DOHH2 (cell line): ENCODE data around the gene CDS1.

Source experiments
- H3F3A ChIP-seq: fragments of 200-600 bp; sonication (generic), shearing (Covaris generic); 2 replicates; pipeline ENCODE4 v1.6.0; 2016; ENCODE audit warnings: antibody characterized with exemption, mild to moderate bottlenecking; ENCODE audit not compliant: control insufficient read depth, insufficient read depth
- H3K27ac ChIP-seq: fragments of 200-600 bp; sonication (generic); 2 replicates; pipeline ENCODE4 v1.5.1; 2014; ENCODE audit warnings: low read depth, mild to moderate bottlenecking, low read length, moderate library complexity
- H3K27me3 ChIP-seq: fragments of 200-600 bp; sonication (generic); 2 replicates; pipeline ENCODE4 v1.6.1; 2014; ENCODE audit warnings: mild to moderate bottlenecking, low read length, mixed read lengths; ENCODE audit not compliant: control insufficient read depth
- H3K36me3 ChIP-seq: fragments of 200-600 bp; sonication (generic); 2 replicates; pipeline ENCODE4 v1.6.1; 2014; ENCODE audit warnings: mild to moderate bottlenecking, low read length, moderate library complexity, mixed read lengths; ENCODE audit not compliant: control insufficient read depth
- H3K4me1 ChIP-seq: fragments of 200-600 bp; sonication (generic); 2 replicates; pipeline ENCODE4 v1.6.1; 2014; ENCODE audit warnings: mild to moderate bottlenecking, low read length, mixed read lengths; ENCODE audit not compliant: control insufficient read depth
- H3K4me2 ChIP-seq: fragments of 200-600 bp; sonication (generic); 2 replicates; pipeline ENCODE4 v1.6.0; 2014; ENCODE audit warnings: mild to moderate bottlenecking, low read length, moderate library complexity
- H3K4me3 ChIP-seq: fragments of 200-600 bp; sonication (generic); 2 replicates; pipeline ENCODE4 v1.5.1; 2014; ENCODE audit warnings: mild to moderate bottlenecking, low read length, mixed read lengths
- H3K79me2 ChIP-seq: fragments of 200-600 bp; sonication (generic); 2 replicates; pipeline ENCODE4 v1.6.1; 2014; ENCODE audit warnings: mild to moderate bottlenecking, low read length, mixed read lengths; ENCODE audit not compliant: control insufficient read depth
- H3K9me2 ChIP-seq: fragments of 200-600 bp; sonication (generic); replicated peaks from 2 replicates; pipeline ENCODE4 v1.6.1; 2014; ENCODE audit warnings: mild to moderate bottlenecking, low read length, mixed read lengths; ENCODE audit not compliant: control insufficient read depth
- H3K9me3 ChIP-seq: fragments of 200-600 bp; sonication (generic); 2 replicates; pipeline ENCODE4 v1.6.1; 2014; ENCODE audit warnings: antibody characterized with exemption, low read length, mixed read lengths; ENCODE audit not compliant: control insufficient read depth, insufficient read depth
- H4K20me1 ChIP-seq: fragments of 200-600 bp; sonication (generic); 2 replicates; pipeline ENCODE4 v1.6.0; 2014; ENCODE audit warnings: low read depth, mild to moderate bottlenecking, antibody characterized with exemption, low read length, moderate library complexity; ENCODE audit not compliant: control insufficient read depth, insufficient read depth
- EZH2phosphoT487 ChIP-seq: fragments of 200-600 bp; sonication (generic); IDR thresholded peaks from 2 replicates; pipeline ENCODE4 v1.6.1; 2017; ENCODE audit warnings: borderline replicate concordance, mild to moderate bottlenecking, antibody characterized with exemption, low read length, moderate library complexity, mixed read lengths
- TF ChIP-seq, protein P1 (sequence below): fragments of 200-600 bp; sonication (generic); IDR thresholded peaks from one replicate; pipeline ENCODE4 v1.5.1; 2014; ENCODE audit warnings: antibody characterized with exemption, mild to moderate bottlenecking, low read depth, low read length; ENCODE audit not compliant: poor library complexity, severe bottlenecking

CDS1 gene

DNA sequence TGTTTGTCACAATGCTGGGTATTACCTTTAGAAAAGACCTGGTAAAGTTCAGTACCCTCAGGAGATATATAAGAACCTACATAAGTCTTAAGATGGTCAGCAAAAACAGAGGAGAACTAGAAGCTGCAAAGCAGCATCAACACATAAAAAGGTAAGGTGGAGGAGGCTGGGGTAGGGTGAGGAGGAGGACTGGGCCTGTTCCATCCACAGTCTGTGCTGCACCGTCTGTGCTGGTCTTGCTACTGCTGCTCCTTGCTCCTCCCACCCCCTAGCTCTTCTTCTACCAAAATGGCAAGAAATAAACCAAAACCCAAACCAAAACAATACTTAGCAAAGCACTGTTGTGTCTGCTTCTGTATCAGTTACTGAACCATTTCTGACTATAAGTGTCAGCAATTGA, 102.2 kb downstream of the CDS1 start:
- Histone ChIP-seq H3K36me3 (no peaks in the 10 kb centered on the region), H3F3A (no peaks in the 10 kb centered on the region), H3K79me2 (no peaks in the 10 kb centered on the region), H3K27ac (no peak overlapping the region), H4K20me1 (no peaks in the 10 kb centered on the region), H3K9me3 (no peaks in the 10 kb centered on the region), H3K27me3 (no peaks in the 10 kb centered on the region), H3K4me3 (no peak overlapping the region), H3K4me1 (no peaks in the 10 kb centered on the region), H3K9me2 (no peaks in the 10 kb centered on the region), H3K4me2 (no peak overlapping the region)
- TF ChIP-seq EZH2phosphoT487: no peak
- TF ChIP-seq, protein P1, sequence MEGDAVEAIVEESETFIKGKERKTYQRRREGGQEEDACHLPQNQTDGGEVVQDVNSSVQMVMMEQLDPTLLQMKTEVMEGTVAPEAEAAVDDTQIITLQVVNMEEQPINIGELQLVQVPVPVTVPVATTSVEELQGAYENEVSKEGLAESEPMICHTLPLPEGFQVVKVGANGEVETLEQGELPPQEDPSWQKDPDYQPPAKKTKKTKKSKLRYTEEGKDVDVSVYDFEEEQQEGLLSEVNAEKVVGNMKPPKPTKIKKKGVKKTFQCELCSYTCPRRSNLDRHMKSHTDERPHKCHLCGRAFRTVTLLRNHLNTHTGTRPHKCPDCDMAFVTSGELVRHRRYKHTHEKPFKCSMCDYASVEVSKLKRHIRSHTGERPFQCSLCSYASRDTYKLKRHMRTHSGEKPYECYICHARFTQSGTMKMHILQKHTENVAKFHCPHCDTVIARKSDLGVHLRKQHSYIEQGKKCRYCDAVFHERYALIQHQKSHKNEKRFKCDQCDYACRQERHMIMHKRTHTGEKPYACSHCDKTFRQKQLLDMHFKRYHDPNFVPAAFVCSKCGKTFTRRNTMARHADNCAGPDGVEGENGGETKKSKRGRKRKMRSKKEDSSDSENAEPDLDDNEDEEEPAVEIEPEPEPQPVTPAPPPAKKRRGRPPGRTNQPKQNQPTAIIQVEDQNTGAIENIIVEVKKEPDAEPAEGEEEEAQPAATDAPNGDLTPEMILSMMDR: no peak

DNA sequence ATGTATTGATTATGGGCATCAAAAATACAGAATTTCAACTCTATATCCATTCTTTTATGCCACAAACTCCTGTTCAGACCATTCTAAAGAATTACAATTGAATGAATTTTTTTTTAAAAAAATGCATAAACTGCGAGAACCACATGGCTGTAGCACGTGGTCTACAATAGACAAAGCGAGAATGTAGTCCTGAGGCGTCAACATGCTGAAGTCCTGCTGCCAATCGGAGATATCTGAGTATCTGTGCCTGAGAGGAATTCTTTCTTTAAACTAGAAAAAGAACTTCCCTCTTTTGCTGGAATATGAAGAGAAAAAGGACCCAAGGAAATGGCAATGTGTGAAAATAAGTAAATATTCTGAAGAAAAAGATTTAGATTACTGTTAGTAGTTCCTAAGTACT, 105.7 kb downstream of the CDS1 start:
- Histone ChIP-seq H3K4me1 (no peaks in the 10 kb centered on the region), H3K9me3 (no peaks in the 10 kb centered on the region), H3K9me2 (no peaks in the 10 kb centered on the region), H3K4me2 (no peak overlapping the region), H3K79me2 (no peaks in the 10 kb centered on the region), H3F3A (no peaks in the 10 kb centered on the region), H3K27me3 (no peaks in the 10 kb centered on the region), H4K20me1 (no peaks in the 10 kb centered on the region), H3K4me3 (no peak overlapping the region), H3K36me3 (no peaks in the 10 kb centered on the region), H3K27ac (no peak overlapping the region)
- TF ChIP-seq EZH2phosphoT487: no peak
- TF ChIP-seq, protein P1: no peak

DNA sequence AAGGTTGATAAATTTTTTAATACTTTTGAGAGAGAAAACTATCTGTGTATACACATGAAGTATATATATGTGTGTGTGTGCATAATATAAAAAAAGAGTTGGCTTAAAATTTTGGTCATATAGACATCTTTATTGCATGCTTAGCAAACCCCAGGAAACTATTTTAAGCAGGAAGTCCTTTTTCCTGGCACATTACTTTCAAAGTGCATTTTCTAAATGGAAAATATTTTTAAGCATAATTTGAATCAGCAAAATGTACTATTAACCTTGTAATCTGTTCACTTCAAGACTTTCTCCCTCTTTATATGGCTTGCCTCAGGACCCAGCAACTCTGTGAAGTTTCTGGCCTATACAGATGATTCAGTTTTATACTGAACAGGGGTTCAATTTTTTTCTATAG, 106.3 kb downstream of the CDS1 start:
- Histone ChIP-seq H3K4me1 (no peaks in the 10 kb centered on the region), H3K9me3 (no peaks in the 10 kb centered on the region), H3K9me2 (no peaks in the 10 kb centered on the region), H3K36me3 (no peaks in the 10 kb centered on the region), H3K27me3 (no peaks in the 10 kb centered on the region), H3K27ac (no peak overlapping the region), H3K4me3 (no peak overlapping the region), H4K20me1 (no peaks in the 10 kb centered on the region), H3F3A (no peaks in the 10 kb centered on the region), H3K4me2 (no peak overlapping the region), H3K79me2 (no peaks in the 10 kb centered on the region)
- TF ChIP-seq, protein P1: no peak
- TF ChIP-seq EZH2phosphoT487: no peak

GRCh38 chr4:84690481-84690880, 107.6 kb downstream of the CDS1 start:
- no peaks in the 10 kb centered on the region for H3K27me3 ChIP-seq
- H3K27ac ChIP-seq: no peak overlapping the region
- TF ChIP-seq EZH2phosphoT487: no peak
- TF ChIP-seq, protein P1: no peak
- H3K36me3 ChIP-seq: no peaks in the 10 kb centered on the region
- no peaks in the 10 kb centered on the region for H3K4me1 ChIP-seq
- no peaks in the 10 kb centered on the region for H3F3A ChIP-seq
- H3K79me2 ChIP-seq: no peaks in the 10 kb centered on the region
- no peaks in the 10 kb centered on the region for H3K9me3 ChIP-seq
- H3K4me3 ChIP-seq: no peak overlapping the region
- no peaks in the 10 kb centered on the region for H4K20me1 ChIP-seq
- no peak overlapping the region for H3K4me2 ChIP-seq
- no peaks in the 10 kb centered on the region for H3K9me2 ChIP-seq
